ENCODE data around the gene SATB2.
A peak's percentile ranks its signal among the peaks of the same experiment; 100 is the strongest.

The SATB2 gene

DNA sequence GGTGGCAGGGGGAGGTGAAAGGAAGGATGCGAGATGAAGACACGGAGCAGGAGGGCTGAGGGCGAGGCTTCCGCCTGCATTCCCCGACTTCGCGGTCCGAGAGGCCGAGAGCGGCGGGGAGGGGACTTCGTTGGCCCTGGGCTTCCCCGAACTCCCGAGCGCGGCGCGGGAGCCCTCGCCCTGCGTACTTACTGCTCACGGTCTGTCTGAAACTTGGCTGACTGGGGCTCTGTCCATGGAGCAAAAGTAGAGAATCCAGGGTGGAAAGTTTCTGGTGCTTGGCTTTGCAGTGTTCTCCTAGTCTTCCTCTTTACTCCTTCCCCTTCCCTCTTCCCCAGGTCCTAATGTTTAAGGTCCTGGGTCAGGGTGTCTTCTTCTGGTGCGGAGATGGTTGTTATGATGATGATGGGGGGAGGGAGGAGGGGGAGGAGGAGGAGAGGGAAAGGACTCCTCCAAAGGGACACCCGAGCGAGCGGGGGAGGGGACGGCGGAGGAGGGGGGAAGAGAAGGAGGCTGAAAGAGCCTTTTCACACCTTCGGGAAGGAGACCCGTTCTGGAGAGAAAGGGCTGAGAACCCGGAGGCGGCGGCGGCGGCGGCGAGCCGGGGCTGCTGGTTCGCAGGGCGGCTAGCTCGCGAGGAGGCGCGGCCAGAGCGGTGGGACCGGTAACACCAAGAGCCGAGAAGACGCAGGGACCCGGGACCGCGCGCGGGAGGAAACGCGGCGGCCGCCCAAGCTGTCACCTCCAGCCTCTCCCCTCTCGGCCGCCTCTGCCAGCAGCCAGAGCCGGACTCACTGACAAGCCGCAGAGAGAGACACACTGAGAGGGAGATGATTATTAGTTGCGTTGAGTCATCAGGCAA lies at the start of gene SATB2:
Gene SATB2, minus strand, starts transcription at position 793 of the 862 bp plus-strand sequence. CDS start 1,902 bp downstream, outside the sequence.
- Mint-ChIP-seq H3K27me3 (peaks cover 69% of the 10 kb centered on the region), H3K9me3 (peaks cover 5% of the 10 kb centered on the region), H3K4me3 (peak within 1 kb of the TSS; percentile 67), H3K27ac (no peak within 1 kb of the TSS), H3K36me3 (ENCODE audit: low read depth) (peaks cover 5% of the 10 kb centered on the region), H3K4me1 (ENCODE audit: low read depth) (peaks cover 32% of the 10 kb centered on the region)

DNA sequence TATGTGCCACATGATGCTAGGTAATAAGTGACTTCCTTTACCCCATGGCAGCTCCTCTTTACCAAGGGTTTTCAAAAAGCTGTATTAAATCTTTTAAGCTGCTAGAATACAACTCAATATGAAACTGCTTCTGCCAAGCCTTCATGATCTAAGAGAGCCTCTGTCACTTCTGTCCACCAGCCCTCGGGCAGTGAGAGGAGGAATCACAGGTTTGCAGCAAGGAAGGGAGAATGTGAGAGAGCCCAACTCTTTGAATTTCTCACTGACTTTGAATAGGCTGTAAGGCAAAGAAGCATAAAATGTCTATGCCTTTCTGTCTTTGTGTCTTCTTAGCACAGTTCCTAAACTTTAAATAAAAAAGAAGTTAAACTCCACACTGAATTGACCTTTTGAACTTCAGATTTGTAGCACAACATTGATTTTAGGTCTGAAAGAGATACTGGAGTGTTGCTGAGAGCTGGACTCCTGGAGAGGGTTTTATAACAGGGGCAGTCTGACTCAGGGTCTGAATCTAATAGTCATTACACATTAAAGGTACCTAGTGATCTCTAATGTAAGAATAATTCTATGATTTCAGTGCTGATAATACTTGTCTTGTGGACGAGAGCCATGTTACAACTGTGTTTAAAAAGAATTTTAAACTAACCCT lies 48.1 kb upstream of the SATB2 start:
- no peaks in the 10 kb centered on the region for H3K9me3 Mint-ChIP-seq
- no peaks in the 10 kb centered on the region for H3K4me1 Mint-ChIP-seq (ENCODE audit: low read depth)
- H3K4me3 Mint-ChIP-seq: no peak overlapping the region
- no peaks in the 10 kb centered on the region for H3K36me3 Mint-ChIP-seq (ENCODE audit: low read depth)
- peaks cover 19% of the 10 kb centered on the region for H3K27me3 Mint-ChIP-seq
- no peak overlapping the region for H3K27ac Mint-ChIP-seq

DNA sequence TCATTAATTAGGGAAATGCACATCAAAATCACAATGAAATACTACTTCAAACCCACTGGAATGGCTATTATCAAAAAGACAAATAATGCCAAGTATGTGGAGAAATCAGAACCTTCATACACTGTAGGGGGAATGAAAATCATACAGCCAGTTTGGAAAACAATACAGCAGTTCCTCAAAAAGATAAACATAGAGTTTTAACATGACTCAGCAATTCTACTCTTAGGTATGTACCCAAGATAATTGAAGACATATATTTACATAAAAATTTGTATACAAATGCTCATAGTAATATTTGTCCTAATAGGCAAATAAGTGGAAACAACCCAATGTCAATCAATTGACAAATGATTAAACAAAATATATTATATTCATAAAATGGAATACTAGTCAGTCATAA lies 45.4 kb upstream of the SATB2 start:
- Mint-ChIP-seq H3K27me3 (peaks cover 11% of the 10 kb centered on the region), H3K4me1 (ENCODE audit: low read depth) (no peaks in the 10 kb centered on the region), H3K9me3 (no peaks in the 10 kb centered on the region), H3K4me3 (no peak overlapping the region), H3K36me3 (ENCODE audit: low read depth) (no peaks in the 10 kb centered on the region), H3K27ac (no peak overlapping the region)

DNA sequence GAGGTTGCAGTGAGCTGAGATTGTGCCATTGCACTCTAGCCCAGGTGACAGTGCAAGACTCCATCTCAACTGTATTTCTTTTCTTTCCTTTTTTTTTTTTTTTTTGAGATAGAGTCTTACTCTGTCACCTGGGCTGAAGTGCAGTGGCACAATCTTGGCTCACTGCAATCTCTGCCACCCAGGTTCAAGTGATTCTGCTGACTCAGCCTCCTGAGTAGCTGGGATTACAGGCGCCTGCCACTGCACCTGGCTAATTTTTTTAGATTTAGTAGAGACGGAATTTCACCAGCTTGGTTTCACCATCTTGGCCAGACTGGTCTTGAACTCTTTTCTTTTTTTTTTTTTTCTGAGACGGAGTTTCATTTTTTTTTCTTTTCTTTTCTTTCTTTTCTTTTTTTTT lies 41.3 kb upstream of the SATB2 start:
- Mint-ChIP-seq H3K36me3 (ENCODE audit: low read depth) (no peaks in the 10 kb centered on the region), H3K9me3 (no peaks in the 10 kb centered on the region), H3K4me3 (no peak overlapping the region), H3K4me1 (ENCODE audit: low read depth) (no peaks in the 10 kb centered on the region), H3K27ac (no peak overlapping the region), H3K27me3 (peaks cover 17% of the 10 kb centered on the region)

DNA sequence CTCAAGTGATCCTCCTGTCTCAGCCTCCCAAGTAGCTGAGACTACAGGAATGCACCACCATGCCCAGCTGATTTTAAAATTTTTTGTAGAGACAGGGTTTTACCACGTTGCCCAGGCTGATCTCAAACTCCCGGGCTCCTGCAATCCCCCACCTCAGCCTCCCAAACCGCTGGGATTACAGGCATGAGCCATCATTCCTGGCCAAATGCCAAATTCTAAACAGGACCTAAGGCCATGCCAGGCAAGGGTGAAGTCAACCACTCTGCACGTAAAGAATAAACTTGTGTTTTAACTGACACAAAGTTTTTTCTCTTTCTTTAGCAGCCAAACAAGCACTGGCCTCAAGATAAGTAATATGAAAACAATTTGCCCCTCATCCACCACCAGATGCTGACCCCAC lies 37.4 kb upstream of the SATB2 start:
- Mint-ChIP-seq H3K27me3 (peaks cover 20% of the 10 kb centered on the region), H3K4me3 (no peak overlapping the region), H3K9me3 (no peaks in the 10 kb centered on the region), H3K4me1 (ENCODE audit: low read depth) (no peaks in the 10 kb centered on the region), H3K36me3 (ENCODE audit: low read depth) (no peaks in the 10 kb centered on the region), H3K27ac (no peak overlapping the region)

DNA sequence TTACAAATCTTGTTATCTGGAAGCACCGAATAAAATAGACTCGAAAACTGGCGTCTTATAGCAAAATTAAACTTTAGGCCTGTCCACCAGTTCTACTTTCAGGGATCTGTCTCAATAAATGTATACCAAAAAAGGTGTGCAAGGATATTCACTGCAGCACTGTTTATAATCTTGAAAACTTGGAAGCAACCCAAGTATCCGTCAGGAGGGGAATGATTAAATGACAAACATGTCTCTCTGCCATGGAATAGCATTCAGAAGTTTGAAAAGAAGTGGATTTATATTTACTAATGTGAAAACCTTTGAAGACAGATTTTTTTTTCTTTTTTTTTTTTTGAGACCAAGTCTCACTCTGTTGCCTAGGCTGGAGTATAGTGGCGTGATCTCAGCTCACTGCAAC lies 32.3 kb upstream of the SATB2 start:
- no peak overlapping the region for H3K4me3 Mint-ChIP-seq
- no peaks in the 10 kb centered on the region for H3K36me3 Mint-ChIP-seq (ENCODE audit: low read depth)
- H3K9me3 Mint-ChIP-seq: no peaks in the 10 kb centered on the region
- H3K27me3 Mint-ChIP-seq: peaks cover 27% of the 10 kb centered on the region
- no peak overlapping the region for H3K27ac Mint-ChIP-seq
- no peaks in the 10 kb centered on the region for H3K4me1 Mint-ChIP-seq (ENCODE audit: low read depth)

DNA sequence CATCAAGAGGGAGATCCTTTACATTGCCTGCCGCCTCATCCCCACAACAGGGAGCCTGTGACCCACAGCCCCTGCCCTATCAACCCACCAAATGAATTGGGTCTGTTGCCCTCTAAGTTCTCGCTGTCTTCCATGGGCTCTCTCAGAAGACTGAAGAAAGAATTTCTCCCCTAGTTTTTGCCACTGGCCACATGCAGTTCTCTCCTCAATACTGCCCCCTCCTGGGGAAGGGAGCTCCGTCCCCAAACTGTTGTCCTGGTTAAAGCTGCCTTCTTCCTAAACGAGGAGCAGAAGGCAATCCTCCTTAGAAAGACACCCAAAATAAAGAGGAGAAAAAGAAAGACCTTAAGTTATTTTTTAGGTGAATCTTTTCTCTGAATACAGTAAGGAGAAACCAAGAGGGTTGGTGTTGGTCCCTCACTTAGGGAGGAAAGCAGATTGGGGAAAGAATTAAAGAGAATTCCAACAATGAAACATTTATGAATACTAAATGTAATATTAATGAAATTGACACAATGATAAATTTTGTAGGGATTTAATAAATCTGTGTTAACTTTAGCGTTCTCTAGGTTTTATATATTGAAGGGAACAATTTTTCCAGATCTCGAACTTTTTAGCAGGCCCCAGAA lies 31.1 kb upstream of the SATB2 start:
- Mint-ChIP-seq H3K4me1 (ENCODE audit: low read depth) (no peaks in the 10 kb centered on the region), H3K4me3 (no peak overlapping the region), H3K27ac (no peak overlapping the region), H3K27me3 (peaks cover 37% of the 10 kb centered on the region), H3K9me3 (no peaks in the 10 kb centered on the region), H3K36me3 (ENCODE audit: low read depth) (no peaks in the 10 kb centered on the region)

DNA sequence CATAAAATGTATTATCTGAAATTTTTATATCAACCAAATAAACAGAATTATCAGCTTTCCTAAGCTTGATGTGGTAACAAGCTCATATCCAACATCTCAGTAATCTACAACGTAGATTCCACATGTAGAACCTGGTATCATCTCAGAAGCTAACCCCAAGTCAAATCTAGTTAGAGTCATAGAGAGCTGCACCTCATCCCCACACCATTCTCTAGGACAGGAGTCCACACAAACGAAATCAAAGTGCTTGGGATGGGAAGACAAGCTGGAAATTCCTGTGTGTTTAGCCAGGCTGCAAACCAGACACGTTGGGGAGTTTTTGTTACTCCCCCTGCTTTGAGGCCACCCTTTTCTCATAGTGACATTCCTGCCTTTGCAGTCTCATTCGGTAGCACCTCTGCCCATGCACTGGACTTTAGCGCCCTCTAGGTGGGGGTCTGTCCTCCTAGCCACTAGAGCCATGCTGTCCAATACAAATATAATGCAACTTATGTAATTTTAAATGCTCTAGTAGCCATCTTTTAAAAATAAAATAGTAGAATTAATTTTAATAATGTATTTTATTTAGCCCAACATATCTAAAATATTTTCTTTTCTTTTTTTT lies 28.1 kb upstream of the SATB2 start:
- Mint-ChIP-seq H3K27ac (no peak overlapping the region), H3K4me3 (no peak overlapping the region), H3K36me3 (ENCODE audit: low read depth) (no peaks in the 10 kb centered on the region), H3K4me1 (ENCODE audit: low read depth) (no peaks in the 10 kb centered on the region), H3K27me3 (peaks cover 35% of the 10 kb centered on the region), H3K9me3 (no peaks in the 10 kb centered on the region)

DNA sequence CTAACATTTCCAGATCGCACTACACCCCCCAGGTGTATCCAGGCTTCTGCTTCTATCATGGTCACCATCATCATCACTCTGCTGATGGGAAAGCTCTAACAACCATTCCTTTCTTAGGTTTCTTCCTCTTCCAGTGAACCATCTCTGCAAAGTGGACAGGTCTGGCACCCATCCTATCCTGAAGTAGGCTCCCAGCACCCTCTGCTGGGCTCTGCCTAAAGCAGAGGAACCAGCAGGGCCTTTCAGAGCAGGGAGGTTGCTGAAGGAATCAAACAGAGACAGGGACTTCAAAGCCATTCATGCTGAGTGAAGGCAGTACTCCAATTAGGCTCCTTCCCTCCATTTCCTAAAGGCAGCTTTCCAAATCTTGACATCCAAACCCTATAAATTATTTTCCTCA lies 27.2 kb upstream of the SATB2 start:
- Mint-ChIP-seq H3K9me3 (no peaks in the 10 kb centered on the region), H3K27ac (no peak overlapping the region), H3K27me3 (peaks cover 35% of the 10 kb centered on the region), H3K4me1 (ENCODE audit: low read depth) (no peaks in the 10 kb centered on the region), H3K4me3 (no peak overlapping the region), H3K36me3 (ENCODE audit: low read depth) (no peaks in the 10 kb centered on the region)

DNA sequence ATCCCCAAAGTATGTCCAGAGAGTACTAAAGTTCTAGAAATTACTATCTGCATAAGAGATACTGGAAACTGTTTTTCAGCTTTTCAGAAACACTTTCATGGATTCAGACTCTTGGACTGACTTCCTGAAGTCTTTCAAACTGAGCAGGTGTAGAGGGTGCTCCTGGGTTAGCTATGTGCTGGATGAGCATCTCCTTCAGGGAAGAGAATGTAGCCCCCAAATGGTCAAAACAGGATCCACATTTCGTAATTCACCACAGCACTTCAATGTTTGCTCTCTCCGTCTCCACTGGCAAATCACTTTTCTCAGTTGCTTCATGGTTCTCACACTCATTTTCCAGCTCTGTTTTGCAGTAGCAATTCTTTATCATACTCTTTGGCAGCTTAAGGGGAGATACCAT lies 23.2 kb upstream of the SATB2 start:
- no peaks in the 10 kb centered on the region for H3K4me1 Mint-ChIP-seq (ENCODE audit: low read depth)
- H3K36me3 Mint-ChIP-seq (ENCODE audit: low read depth): no peaks in the 10 kb centered on the region
- H3K27me3 Mint-ChIP-seq: peaks cover 44% of the 10 kb centered on the region
- H3K9me3 Mint-ChIP-seq: no peaks in the 10 kb centered on the region
- no peak overlapping the region for H3K4me3 Mint-ChIP-seq
- H3K27ac Mint-ChIP-seq: no peak overlapping the region

DNA sequence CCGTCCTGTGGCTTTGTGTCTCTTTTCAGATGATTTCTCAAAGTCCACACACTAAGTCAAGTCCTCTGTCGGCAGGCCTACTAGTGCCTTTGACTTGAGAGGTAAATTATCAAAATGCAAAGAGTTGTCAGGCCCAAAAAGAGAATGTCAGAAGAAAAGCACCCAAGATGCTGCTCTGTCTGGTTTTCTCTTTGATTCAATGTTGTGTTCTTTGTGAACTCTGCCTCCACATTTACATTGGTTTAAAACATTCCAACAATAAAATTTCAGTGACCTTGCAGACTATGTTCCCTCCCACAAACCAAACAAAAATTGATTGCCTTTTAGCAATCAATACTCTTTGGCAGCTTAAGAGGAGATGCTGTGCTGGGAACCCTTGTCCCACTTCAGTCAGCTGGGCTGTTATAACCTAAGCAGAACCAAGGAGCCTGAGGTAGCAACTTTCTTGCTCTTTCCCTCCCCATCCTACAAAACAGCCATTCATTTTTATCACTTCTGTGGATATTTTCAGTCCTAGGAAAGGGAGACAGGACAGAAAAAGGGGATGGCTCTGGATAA lies 19.6 kb upstream of the SATB2 start:
- Mint-ChIP-seq H3K27me3 (peaks cover 53% of the 10 kb centered on the region), H3K4me3 (no peak overlapping the region), H3K9me3 (no peaks in the 10 kb centered on the region), H3K4me1 (ENCODE audit: low read depth) (no peaks in the 10 kb centered on the region), H3K36me3 (ENCODE audit: low read depth) (no peaks in the 10 kb centered on the region), H3K27ac (no peak overlapping the region)

DNA sequence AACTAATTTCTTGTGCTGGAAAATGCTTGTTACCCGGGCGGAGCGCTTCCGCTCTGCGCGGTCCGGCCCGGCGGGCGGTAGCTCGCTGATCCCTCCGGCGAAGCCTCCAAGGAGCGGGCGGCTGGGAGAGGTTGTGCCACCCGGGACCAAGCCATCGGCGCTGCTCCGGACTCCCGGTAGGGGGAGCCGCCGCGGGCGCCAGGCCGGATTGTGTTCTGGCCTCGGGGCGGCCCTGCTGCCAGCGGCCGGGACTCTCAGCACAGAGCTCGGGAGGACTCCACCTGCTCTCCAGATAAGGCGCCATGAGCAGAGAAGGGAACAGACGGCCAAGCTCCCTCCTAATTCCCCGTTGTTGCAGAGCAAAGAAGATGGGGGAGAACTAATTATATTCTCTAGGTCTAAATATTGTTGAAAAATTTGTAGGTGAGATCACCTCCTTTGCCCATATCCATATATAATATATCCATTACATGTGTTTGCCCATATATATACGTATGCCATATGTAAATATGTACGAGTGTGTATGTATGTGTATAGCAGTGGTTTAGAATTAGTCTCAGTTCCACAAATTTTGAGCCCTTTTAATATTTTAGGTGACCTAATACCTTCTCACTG lies 13.8 kb upstream of the SATB2 start:
- no peak overlapping the region for H3K27ac Mint-ChIP-seq
- H3K27me3 Mint-ChIP-seq: peaks cover 83% of the 10 kb centered on the region
- H3K4me3 Mint-ChIP-seq: no peak overlapping the region

DNA sequence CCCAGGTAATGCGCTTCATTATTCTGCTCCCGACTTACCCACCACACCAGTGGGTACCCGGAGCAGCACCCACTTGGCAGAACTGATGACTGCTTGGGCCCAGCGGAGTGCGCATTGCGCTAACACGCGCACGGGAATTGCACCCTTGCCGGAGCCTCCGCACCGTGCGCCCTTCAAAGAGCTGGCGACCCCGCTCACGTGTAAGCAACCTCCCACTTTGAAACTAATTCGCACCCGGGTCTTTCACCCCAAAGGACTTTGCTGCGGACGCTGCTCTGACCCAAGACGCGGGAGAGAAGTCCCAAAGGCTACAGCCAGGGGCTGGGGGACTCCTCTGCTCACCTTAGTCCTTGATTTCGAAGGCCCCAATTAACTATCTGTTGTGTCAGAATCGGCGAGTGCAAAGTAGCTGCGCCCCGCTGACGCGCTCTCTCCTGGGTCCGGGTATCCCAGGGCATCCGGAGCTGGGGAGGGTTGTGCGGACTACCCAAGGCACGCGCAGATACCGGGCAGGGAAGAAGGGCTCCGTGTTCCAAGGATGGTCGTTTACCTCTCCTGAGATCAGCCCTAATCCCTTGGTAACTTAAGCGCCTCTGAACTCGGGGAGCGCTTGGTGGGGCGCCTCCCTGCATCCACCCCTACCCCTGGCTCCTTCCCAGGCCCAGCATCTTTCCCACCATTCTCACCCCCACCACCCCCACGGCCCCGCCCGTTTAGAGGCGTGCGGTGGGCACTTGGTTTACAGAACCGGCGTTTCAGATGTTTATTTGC lies 13.1 kb upstream of the SATB2 start:
- Mint-ChIP-seq H3K4me3 (no peak overlapping the region), H3K9me3 (no peaks in the 10 kb centered on the region), H3K27me3 (peaks cover 86% of the 10 kb centered on the region), H3K27ac (no peak overlapping the region), H3K4me1 (ENCODE audit: low read depth) (peaks cover 10% of the 10 kb centered on the region), H3K36me3 (ENCODE audit: low read depth) (no peaks in the 10 kb centered on the region)

More for the DNA sequence above, 13.8 kb upstream of the SATB2 start:
- no peaks in the 10 kb centered on the region for H3K9me3 Mint-ChIP-seq
- H3K4me1 Mint-ChIP-seq (ENCODE audit: low read depth): peaks cover 10% of the 10 kb centered on the region
- no peaks in the 10 kb centered on the region for H3K36me3 Mint-ChIP-seq (ENCODE audit: low read depth)

DNA sequence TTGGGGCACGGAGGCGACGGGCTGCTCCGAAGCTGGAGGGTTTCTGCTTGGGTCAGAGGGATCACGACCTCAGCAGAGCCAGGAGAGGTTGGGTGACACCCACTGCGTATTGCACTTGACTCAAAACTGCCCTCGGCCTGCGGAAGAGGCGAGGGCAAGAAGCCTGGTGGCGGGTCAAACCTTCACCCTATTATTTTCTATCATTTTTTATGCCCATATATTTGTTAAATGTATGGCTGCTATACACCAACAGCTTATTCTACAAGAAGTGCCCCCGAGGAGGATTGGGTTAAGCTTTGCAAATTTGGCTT lies 12.6 kb upstream of the SATB2 start:
- H3K4me3 Mint-ChIP-seq: no peak overlapping the region
- peaks cover under 1% of the 10 kb centered on the region for H3K36me3 Mint-ChIP-seq (ENCODE audit: low read depth)
- H3K27ac Mint-ChIP-seq: no peak overlapping the region
- H3K27me3 Mint-ChIP-seq: peaks cover 89% of the 10 kb centered on the region
- H3K9me3 Mint-ChIP-seq: no peaks in the 10 kb centered on the region
- H3K4me1 Mint-ChIP-seq (ENCODE audit: low read depth): peaks cover 10% of the 10 kb centered on the region

Measured in stimulated activated naive CD8-positive, alpha-beta T cell treated with anti-CD3 and anti-CD28 coated beads, Interleukin-15, Interleukin-2, amounts not matched to agents 100 ng/mL and 50 ng/mL, for 24 hours (primary cell).